T47D (cell line): ENCODE measurements around the gene ACVR2B.

Source experiments
- DNase-seq, 2 experiments: peaks; one replicate each; pipeline versions ENCODE4 v3.0.0 to v3.0.0-alpha.2; 2011 to 2012; ENCODE audit warnings: low read depth in 1 of 2, low spot score in 1 of 2
- JUND ChIP-seq: IDR thresholded peaks from 2 replicates; pipeline ENCODE4 v1.6.1; 2012; ENCODE audit warnings: low read depth
- in situ Hi-C: cut with HindIII; loops from 2 replicates; pipeline ENCODE4 v1.10.0; 2016; ENCODE audit warnings: low sequenced_read_pairs, low pct_unique_long_range_greater_than_20kb

Gene ACVR2B

GRCh38 chr3:38533285-38533976, 79.7 kb downstream of the ACVR2B start:
- DNase-seq, result no peak
- in situ Hi-C loops, result no loop called here
- TF ChIP-seq JUND, result no peak

DNA sequence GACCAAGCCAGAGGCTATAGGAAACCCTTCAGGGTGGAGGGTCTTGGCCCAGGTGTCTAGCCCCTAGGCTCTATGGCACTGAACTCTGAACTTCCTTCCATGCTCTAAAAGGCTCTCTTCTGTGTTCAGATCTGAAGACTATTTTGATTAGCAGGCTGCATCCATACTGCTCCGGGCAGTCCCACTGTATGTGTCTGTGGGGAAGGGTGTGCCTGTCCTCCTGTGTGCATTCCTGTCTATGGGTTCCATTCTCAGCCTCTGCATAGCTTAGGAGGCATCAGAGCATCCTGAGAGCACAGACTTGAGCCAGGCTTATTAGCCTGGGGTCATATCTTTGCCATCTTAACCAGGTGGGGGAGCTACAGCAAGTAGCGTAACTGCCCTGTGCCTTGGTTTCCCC, 80.5 kb downstream of the ACVR2B start:
- no peak for DNase-seq
- in situ Hi-C loops, result no loop called here
- TF ChIP-seq JUND, result no peak

DNA sequence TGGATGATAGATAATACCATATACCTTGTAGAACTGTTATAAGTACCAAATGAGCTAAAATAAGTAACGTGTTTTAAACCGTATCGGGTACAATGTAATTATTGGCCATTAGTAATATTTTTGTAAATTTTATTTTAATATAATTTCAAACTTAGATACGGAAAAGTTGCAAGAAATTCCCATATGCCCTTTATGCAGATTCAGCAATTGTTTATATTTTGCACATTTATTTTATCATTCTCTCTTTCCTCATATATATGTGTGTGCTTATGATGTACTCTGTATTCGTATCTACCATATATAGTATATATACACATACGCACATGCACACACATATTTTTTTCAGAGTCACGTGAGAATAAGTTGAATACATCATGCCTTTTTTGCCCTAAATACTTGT, 80.9 kb downstream of the ACVR2B start:
- DNase-seq, result no peak
- TF ChIP-seq JUND, result no peak
- in situ Hi-C loops, result no loop called here

- in situ Hi-C loops, result no loop called here
- TF ChIP-seq JUND, result no peak
- DNase-seq, result no peak
These were observed 83.0 kb downstream of the ACVR2B start for GRCh38 chr3:38536671-38537070.

DNA sequence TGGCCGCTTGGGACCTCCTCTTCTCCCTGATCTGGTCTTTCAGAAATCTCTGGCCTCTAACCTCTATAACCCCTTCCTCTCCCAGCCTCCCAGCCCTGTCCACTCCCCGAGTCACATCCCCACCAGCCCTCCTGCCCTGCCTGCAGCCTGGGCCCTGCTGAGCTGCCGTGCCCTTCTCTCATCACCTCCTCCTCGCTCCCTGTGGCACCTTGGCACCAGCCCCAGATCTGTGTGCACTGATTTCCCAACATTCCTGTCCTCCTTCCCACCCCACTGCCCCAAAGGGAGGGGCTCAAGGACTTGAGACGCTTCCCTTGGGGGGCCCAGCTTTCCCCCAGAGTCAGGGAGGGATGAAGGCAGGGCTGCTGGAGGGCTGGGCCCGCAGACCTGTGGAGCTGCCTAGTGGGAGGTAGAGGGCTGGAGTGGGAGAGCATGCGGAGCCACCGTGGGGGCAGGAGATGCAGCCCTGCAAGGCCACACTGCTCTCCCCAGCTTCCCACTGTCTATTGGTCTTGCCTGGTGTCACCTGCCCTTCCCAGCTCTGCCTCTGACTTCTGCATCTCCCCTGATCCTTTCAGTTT, 85.2 kb downstream of the ACVR2B start:
- no peak for TF ChIP-seq JUND
- no peak for DNase-seq
- in situ Hi-C loops, result no loop called here

GRCh38 chr3:38541806-38542205, 88.1 kb downstream of the ACVR2B start:
- in situ Hi-C loops, result no loop called here
- no peak for TF ChIP-seq JUND
- no peak for DNase-seq
